Measurements from ENCODE around the gene ALDH1A2.

ALDH1A2 gene

DNA sequence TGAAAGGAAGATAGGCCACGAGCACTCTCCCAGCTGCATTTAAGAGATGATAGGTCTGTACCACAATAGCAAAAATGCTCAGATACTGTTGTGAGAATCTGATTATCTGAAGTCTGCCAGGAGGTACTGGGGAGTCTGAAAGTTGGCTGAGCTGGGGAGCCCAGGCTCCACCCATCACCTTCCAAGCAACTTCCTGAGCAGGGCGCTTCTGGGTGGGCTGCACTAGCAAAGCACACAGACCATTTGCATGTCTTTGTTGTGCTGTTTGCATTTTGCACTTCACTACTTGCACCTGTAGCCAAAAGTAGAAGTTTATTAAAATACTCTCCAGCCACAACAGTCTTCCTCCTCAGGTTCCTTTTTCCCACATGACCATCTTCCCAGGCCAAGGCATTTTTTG, 133.2 kb downstream of the ALDH1A2 start:
- DNase-seq = peak; percentile 28 to 60

GRCh38 chr15:57931570-57931969, 133.9 kb downstream of the ALDH1A2 start:
- no peak for DNase-seq

DNA sequence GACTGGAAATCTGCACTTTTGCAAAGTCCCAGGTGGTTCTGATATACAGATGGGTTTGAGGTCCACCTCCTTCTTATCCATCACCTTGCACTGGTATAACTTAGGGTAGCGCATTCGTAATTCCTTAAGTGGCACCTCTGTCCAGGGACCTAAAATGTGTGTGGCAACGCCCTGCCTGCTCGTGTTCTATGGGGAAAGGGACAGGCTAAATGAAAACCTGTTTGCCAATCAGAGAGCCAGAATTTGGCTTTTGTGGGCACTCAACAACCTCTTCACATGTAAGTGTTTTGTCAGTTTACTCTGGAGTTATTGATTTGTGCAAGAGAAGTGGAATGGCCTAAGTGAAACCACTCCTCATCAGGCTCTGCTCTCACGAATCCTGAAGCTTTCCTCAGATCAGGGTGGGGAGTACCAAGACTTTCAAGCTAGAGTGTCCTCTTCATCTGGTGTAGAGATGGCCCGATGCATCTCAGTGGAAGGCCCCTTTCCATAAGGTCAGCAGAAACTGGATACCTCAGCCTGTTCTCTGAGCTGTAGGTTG, 138.3 kb downstream of the ALDH1A2 start:
- no peak for DNase-seq

DNA sequence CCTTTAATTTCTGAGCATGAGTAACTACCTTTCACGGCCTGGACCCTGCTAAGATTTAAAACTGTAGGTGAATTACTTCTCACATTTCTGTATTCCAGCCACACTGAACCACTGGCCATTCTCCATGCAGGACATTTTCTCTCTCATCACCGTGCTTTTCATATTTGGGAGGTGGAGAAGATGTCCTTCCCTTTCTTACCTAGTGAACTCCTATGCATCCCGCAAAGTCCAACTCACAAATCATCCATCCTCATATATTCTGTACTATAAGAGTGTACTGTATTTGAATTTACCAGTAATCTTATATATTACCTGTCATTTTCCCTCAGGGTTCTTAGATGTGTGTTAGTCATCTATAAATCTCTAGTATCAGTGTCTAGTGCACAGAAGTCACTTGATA, 139.9 kb downstream of the ALDH1A2 start:
- no peak for DNase-seq

GRCh38 chr15:57924598-57924997, 140.9 kb downstream of the ALDH1A2 start:
- DNase-seq = no peak

DNA sequence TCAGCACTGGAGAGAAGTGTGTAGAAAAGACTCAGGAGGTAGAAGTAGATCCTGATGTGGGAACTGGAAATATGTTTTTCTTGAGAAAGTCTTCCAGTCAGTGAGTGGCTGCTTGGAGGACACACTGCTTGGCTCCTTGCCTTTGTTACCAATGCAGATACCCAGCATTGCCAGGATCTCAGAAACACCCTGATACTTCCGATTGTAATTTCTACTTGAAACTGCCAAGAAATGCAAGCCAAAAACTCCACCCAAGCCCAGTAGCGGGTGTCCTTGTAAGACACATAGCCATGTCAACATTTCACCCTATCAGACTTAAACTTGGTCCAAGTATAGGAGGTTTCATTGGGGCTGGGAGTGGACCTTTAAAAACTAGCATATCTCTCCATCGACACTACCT, 141.8 kb downstream of the ALDH1A2 start:
- DNase-seq = no peak

DNA sequence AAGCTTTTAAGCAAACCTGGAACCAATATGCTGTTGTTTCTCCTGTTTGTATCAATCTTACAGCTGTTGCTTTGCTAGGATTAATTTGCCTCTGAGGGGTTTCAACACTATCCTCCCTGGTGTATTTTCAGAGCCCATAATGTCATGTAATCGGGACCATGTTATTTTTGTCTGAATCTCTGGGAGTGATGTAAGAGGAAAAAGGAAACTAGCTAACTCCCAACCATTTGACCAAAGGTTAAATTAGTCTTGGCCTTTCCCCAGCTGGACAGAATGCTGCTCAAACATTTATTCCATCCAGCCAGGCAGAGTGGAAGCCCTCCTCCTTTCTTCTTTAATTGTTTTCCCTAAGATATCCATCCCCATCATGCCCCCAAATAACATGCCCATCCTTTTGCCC, 142.2 kb downstream of the ALDH1A2 start:
- DNase-seq = no peak

DNA sequence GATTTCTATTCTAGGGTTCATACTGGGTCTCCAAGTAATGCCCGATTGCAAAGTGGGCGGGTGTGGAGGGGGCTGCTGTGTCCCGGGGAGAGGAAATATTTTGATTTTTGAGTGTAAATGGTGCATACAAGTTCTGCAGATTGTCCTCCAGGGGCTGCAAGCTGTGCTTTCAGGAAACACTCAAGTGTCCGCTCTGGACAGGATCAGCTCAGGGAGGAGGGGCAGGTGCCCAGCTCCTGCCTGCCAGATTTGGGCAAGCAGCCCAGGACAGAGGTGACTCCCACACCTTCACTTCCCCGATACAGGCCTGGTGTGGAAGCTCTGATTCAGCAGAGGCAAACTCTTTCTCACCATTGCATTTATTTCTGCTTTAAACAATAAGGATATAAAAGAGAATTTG, 142.7 kb downstream of the ALDH1A2 start:
- DNase-seq = no peak

DNA sequence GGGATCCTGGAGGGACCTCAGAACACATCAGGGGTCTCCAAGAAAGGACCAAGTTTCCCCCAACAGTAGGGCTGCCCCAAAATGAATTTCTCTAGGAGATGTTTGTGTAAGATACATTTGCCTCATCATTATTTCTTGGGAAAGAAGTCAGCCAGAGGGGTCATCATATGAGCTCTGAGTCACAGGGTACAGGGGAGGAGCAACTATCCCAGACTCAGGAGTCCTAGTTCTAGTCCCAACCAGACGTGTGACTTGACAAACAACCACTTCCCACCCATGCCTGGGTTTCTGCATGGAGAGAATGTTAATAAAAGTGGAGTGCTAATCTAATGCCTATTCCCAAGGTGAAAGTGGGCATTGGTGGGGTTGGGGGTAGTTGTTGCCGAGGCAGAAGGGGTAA, 144.1 kb downstream of the ALDH1A2 start:
- no peak for DNase-seq

GRCh38 chr15:57920911-57921310, 144.6 kb downstream of the ALDH1A2 start:
- DNase-seq = no peak

GRCh38 chr15:57919754-57920153, 145.8 kb downstream of the ALDH1A2 start:
- no peak for DNase-seq

DNA sequence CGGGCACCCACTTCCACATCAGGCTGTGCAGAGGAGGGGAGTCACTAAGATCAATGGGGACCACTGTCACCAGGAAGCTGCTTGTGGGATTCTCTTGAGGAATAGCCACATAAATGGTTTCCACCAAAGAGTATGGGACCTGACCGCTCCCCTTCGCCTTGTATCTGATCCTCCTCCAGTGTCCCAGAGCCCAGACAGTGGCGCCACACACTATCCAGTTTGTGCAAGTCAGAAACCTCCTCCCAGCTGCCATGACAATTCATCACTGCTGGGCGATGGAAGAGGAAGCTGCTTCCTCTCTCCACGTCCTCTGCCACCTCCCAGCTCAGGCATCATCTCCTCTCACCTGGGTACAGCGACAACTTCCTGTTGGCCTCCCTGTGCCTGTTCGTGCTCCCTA, 147.5 kb downstream of the ALDH1A2 start:
- DNase-seq = no peak

GRCh38 chr15:57916695-57917094, 148.8 kb downstream of the ALDH1A2 start:
- DNase-seq = no peak

DNA sequence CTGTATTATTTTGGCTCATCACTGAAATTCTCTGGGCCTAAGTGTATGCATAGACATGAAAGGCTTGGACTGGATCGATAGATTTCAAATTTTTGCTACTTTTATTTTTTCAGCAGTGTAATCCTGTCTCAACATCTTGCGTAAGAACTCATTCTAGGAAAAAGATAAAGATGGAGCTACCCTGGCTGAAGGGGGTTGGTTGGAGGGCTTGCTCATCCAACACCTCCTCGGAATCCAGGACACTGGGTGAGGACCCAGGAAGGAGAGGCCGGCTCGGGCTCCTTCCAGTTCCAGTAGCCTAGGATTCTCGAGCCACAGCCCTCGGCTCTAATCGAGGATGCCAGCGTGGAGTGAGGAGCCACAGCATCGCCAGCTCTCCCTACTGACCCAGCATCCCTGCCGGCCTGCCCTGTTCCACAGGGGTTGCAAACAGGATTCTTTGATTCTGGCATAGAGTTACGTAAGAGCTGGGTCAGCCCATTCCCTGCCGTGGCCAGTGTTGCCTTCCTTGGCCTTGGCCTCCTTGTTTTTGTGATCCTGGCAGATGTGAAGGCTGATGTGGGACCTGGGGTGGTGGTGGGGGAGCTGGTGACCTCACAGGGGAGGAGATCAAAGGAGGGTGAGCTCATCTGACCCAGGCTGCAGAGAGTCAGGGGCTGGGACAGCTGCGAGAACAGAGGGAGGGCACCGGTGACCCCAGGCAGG, 149.5 kb downstream of the ALDH1A2 start:
- DNase-seq = no peak

DNA sequence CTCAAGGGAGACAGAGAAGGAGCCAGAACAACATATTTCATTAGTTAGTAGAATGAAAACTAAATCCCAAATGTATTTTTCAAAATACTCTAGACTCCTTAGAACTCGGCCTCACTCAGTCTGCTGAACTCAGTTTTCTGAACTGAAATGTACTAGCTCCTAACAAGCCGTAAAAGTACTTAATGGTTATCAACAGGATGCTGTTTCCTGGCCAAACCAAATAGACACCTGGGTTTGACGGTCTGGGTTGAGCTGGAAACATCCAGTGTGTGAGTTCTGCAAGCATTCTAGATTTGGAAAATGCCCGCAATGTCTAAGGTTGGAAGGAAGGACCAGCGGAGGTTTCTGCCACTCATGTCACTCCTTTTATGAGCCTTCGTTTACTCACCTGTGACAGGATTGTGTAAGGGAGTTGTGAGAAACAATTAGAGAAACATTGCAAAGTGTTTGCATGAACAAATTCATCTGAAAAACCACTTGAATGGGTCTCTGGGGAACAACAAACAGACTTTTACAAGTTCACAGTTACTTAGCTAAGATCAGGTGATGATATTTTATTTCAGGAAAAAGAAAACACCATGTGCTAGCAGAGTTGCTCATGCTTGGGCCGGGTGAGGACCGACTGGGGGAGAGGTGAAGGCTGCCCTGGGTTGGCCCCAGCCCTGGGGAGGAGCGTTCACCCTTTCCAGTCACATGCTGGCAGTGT, 151.0 kb downstream of the ALDH1A2 start:
- peak; percentile 39 to 51 for DNase-seq

GRCh38 chr15:57911247-57911646, 154.3 kb downstream of the ALDH1A2 start:
- no peak for DNase-seq

DNA sequence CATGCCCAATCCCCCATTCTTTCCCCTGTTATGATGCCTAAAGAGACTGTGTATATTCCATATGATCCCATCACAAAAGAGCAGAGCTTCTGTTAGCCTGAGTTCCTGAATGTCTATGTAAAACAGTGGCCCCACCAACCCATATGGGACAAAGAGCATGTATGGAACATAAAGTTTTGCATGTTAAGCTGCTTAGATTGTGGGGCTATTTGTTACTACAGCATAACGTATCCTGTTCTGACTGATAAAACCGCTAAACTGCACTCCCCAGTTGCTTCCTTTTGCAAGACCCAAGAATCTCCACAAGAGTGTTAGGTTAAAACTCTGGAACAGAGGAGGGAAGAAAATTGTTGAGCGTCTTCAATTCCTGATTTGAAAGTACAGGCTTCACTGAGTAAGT, 154.8 kb downstream of the ALDH1A2 start:
- no peak for DNase-seq

DNA sequence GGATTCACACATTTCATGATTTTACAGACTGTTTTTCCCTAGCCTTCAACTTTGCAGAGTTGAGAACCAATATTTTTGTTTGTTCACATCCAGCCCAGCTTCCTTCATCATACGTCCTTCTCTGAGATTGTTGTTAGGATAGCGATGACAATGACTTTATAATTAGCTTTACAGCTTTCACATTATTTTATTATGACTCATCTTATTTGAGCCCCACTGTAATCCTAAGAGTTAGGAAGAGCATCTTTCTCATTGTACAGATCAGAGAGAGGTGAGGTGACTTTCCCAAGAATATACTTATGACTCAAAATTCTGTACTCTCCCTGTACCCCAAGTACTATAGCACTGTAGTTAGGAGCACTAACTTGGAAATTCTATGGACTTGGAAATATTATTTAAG, 156.1 kb downstream of the ALDH1A2 start:
- no peak for DNase-seq

GRCh38 chr15:57903626-57904025, 161.9 kb downstream of the ALDH1A2 start:
- DNase-seq = no peak
